ENCODE measurements around the gene ARMS2. TPM values are rescaled to one million over a fixed set of nuclear protein-coding genes. Genes with fewer than 3 reads are reported as not detected.

The ARMS2 gene
- polyA plus RNA-seq, 3 donors, result not detected

DNA sequence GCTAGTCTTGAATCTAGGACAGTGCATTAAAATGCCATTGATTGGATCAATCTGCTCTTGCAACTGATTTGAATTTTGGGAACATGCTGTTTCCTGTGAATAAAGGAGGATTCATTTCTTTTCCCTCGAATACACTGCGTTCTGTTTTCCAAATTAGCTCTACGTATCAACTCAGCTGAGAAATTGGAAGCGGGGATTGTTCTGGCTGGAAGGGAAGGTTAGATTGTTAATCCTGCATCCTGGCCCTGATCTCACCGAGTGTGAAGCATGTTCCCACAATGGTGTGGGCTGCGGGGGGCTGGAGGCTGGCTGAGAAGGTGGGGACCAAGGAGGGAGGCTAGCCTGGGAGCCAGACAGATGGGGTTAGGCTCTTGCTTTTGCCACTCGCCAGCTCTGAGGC is 24.5 kb downstream of the ARMS2 start:
- no peak overlapping the region for H3K4me2 ChIP-seq (replicated peaks; ENCODE audit: extremely low read depth, low read length, poor library complexity, severe bottlenecking)
- TF ChIP-seq, protein P1, sequence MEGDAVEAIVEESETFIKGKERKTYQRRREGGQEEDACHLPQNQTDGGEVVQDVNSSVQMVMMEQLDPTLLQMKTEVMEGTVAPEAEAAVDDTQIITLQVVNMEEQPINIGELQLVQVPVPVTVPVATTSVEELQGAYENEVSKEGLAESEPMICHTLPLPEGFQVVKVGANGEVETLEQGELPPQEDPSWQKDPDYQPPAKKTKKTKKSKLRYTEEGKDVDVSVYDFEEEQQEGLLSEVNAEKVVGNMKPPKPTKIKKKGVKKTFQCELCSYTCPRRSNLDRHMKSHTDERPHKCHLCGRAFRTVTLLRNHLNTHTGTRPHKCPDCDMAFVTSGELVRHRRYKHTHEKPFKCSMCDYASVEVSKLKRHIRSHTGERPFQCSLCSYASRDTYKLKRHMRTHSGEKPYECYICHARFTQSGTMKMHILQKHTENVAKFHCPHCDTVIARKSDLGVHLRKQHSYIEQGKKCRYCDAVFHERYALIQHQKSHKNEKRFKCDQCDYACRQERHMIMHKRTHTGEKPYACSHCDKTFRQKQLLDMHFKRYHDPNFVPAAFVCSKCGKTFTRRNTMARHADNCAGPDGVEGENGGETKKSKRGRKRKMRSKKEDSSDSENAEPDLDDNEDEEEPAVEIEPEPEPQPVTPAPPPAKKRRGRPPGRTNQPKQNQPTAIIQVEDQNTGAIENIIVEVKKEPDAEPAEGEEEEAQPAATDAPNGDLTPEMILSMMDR (IDR thresholded peaks at IDR 0.05), result no peak
- intact Hi-C loops (cut with micrococcal nuclease), result no loop called here
- H3K27me3 Mint-ChIP-seq (ENCODE audit: low read depth in 3 of 3), result peaks cover 28 to 46% (median 31%) of the 10 kb centered on the region in 3 donors
- peaks cover 6 to 8% of the 10 kb centered on the region in 2 donors for H3K4me1 ChIP-seq (ENCODE audit: control insufficient read depth in 1 of 2, insufficient read depth in 2 of 2, low read length in 2 of 2)
- H3K36me3 ChIP-seq (replicated peaks in 1 of 2; ENCODE audit: control insufficient read depth in 1 of 2, insufficient read depth in 2 of 2, low read length in 2 of 2), result no peaks in the 10 kb centered on the region
- 100% methylated on average over 6 of the region's 7 CpGs for WGBS (ENCODE audit: insufficient coverage)
- H3K79me2 ChIP-seq (ENCODE audit: insufficient read depth, low read length), result no peaks in the 10 kb centered on the region
- H3K36me3 Mint-ChIP-seq, result no peaks in the 10 kb centered on the region
- H3K4me3 Mint-ChIP-seq, result no peak overlapping the region
- H2AFZ ChIP-seq (ENCODE audit: insufficient read depth, low read depth, low read length, poor library complexity, severe bottlenecking), result no peak overlapping the region
- H3K27me3 ChIP-seq (ENCODE audit: control insufficient read depth in 2 of 2, insufficient read depth in 2 of 2, low read length in 2 of 2), result peaks cover 0 to 18% of the 10 kb centered on the region in 2 donors
- H4K20me1 ChIP-seq (ENCODE audit: insufficient read depth, low read length), result no peaks in the 10 kb centered on the region
- peaks cover 0 to 6% of the 10 kb centered on the region in 2 donors for H3K9me3 ChIP-seq (replicated peaks in 1 of 2; ENCODE audit: control insufficient read depth in 1 of 2, insufficient read depth in 1 of 2, low read length in 2 of 2)
- H3K4me1 Mint-ChIP-seq, result peaks cover 22% of the 10 kb centered on the region
- no peak overlapping the region for H3K4me3 ChIP-seq (replicated peaks in 1 of 3; ENCODE audit: low read depth in 2 of 3, low read length in 3 of 3)
- peaks cover 0 to 8% (median 3%) of the 10 kb centered on the region in 7 donors for H3K9me3 Mint-ChIP-seq
- H3K27ac ChIP-seq (ENCODE audit: low read depth in 1 of 2, low read length in 2 of 2), result no peak overlapping the region
- DNase-seq, result no peak
- H3K27ac Mint-ChIP-seq, result no peak overlapping the region
- no peak overlapping the region for H3K9ac ChIP-seq (ENCODE audit: insufficient read depth, low read length, poor library complexity, severe bottlenecking)

DNA sequence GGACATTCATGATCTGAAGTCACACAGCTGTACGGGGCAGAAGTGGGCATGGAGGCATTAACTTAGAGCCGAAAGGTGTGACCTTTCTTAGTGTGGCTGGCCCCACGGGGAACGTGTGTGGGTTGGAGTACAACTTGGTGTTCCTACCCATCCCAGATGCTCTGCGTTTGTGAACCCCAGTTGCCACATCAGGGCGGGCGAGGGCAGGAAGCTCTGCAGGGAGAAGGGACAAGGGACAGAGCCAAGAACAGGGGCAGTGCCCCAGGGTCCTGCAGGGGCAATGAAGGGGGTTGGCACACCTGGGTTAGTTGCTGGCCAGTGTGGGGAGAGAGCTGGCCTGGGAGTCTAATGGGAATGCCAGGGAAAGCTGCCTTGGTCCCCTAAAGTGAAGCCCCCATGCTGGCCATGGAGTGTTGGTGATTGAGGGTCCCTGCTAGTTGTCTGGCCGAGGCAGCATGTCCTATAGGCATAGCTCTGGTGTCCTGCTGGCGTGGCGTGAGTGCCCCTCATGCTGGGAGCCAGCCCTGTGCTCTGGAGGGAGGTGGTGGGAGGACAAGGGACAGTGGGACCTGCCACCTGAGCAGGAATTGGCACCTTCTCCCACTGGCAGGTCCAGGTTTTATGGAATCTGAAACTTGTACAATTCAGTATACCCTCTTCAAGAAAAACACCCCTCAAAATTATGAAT is 25.8 kb downstream of the ARMS2 start:
- H2AFZ ChIP-seq (ENCODE audit: insufficient read depth, low read depth, low read length, poor library complexity, severe bottlenecking), result no peak overlapping the region
- H3K27ac ChIP-seq (ENCODE audit: low read depth in 1 of 2, low read length in 2 of 2), result no peak overlapping the region
- Mint-ChIP-seq H3K36me3 (no peaks in the 10 kb centered on the region), H3K9me3 (peaks cover 0 to 8% (median 3%) of the 10 kb centered on the region in 7 donors), H3K4me3 (no peak overlapping the region), H3K27me3 (ENCODE audit: low read depth in 3 of 3) (peaks cover 22 to 37% (median 28%) of the 10 kb centered on the region in 3 donors), H3K27ac (no peak overlapping the region), H3K4me1 (peaks cover 9% of the 10 kb centered on the region)
- peaks cover 0 to 2% of the 10 kb centered on the region in 2 donors for H3K4me1 ChIP-seq (ENCODE audit: control insufficient read depth in 1 of 2, insufficient read depth in 2 of 2, low read length in 2 of 2)
- H3K4me3 ChIP-seq (replicated peaks in 1 of 3; ENCODE audit: low read depth in 2 of 3, low read length in 3 of 3), result no peak overlapping the region
- no peak for DNase-seq
- 93% methylated on average over 10 of the region's 10 CpGs for WGBS (ENCODE audit: insufficient coverage)
- H3K9ac ChIP-seq (ENCODE audit: insufficient read depth, low read length, poor library complexity, severe bottlenecking), result no peak overlapping the region
- H4K20me1 ChIP-seq (ENCODE audit: insufficient read depth, low read length), result no peaks in the 10 kb centered on the region
- TF ChIP-seq, protein P1 (IDR thresholded peaks at IDR 0.05), result no peak
- H3K27me3 ChIP-seq (ENCODE audit: control insufficient read depth in 2 of 2, insufficient read depth in 2 of 2, low read length in 2 of 2), result peaks cover 0 to 12% of the 10 kb centered on the region in 2 donors
- H3K79me2 ChIP-seq (ENCODE audit: insufficient read depth, low read length), result no peaks in the 10 kb centered on the region
- H3K9me3 ChIP-seq (replicated peaks in 1 of 2; ENCODE audit: control insufficient read depth in 1 of 2, insufficient read depth in 1 of 2, low read length in 2 of 2), result peaks cover 0 to 6% of the 10 kb centered on the region in 2 donors
- no peak overlapping the region for H3K4me2 ChIP-seq (replicated peaks; ENCODE audit: extremely low read depth, low read length, poor library complexity, severe bottlenecking)
- H3K36me3 ChIP-seq (replicated peaks in 1 of 2; ENCODE audit: control insufficient read depth in 1 of 2, insufficient read depth in 2 of 2, low read length in 2 of 2), result no peaks in the 10 kb centered on the region
- intact Hi-C loops (cut with micrococcal nuclease), result no loop called here

Data from CD14-positive monocyte (primary cell).